Measurements from ENCODE around the gene CILP2.
A peak's percentile ranks its signal among the peaks of the same experiment; 100 is the strongest.

CILP2 gene

GRCh38 chr19:19538061-19538784 lies at the start of gene CILP2:
Gene CILP2, plus strand, starts transcription at chr19:19538265. Its CDS starts 85 bp downstream, at chr19:19538350.
- DNase-seq (ENCODE audit: low read depth in 2 of 2, low spot score in 1 of 2) = peak in 1 of 2 donors; percentile 16

- peak; percentile 56 to 63 for DNase-seq (ENCODE audit: low read depth in 2 of 2, low spot score in 1 of 2)
These were observed 49.0 kb upstream of the CILP2 start for GRCh38 chr19:19488875-19489690.

- DNase-seq (ENCODE audit: low read depth in 2 of 2, low spot score in 1 of 2) = no peak
These were observed 48.3 kb upstream of the CILP2 start for GRCh38 chr19:19489804-19490204.

GRCh38 chr19:19490214-19490968 lies 47.7 kb upstream of the CILP2 start:
- peak; percentile 52 to 77 for DNase-seq (ENCODE audit: low read depth in 2 of 2, low spot score in 1 of 2)

GRCh38 chr19:19491321-19492025 lies 46.6 kb upstream of the CILP2 start:
- DNase-seq (ENCODE audit: low read depth in 2 of 2, low spot score in 1 of 2) = no peak

- no peak for DNase-seq (ENCODE audit: low read depth in 2 of 2, low spot score in 1 of 2)
These were observed 45.9 kb upstream of the CILP2 start for GRCh38 chr19:19492026-19492610.

GRCh38 chr19:19493841-19494546 lies 44.1 kb upstream of the CILP2 start:
- DNase-seq (ENCODE audit: low read depth in 2 of 2, low spot score in 1 of 2) = no peak

- no peak for DNase-seq (ENCODE audit: low read depth in 2 of 2, low spot score in 1 of 2)
These were observed 42.2 kb upstream of the CILP2 start for GRCh38 chr19:19495614-19496603.

GRCh38 chr19:19498255-19498991 lies 39.6 kb upstream of the CILP2 start:
- no peak for DNase-seq (ENCODE audit: low read depth in 2 of 2, low spot score in 1 of 2)

GRCh38 chr19:19499272-19499995 lies 38.6 kb upstream of the CILP2 start:
- DNase-seq (ENCODE audit: low read depth in 2 of 2, low spot score in 1 of 2) = no peak

- no peak for DNase-seq (ENCODE audit: low read depth in 2 of 2, low spot score in 1 of 2)
These were observed 37.0 kb upstream of the CILP2 start for GRCh38 chr19:19500975-19501644.

GRCh38 chr19:19501798-19502197 lies 36.3 kb upstream of the CILP2 start:
- DNase-seq (ENCODE audit: low read depth in 2 of 2, low spot score in 1 of 2) = no peak

- DNase-seq (ENCODE audit: low read depth in 2 of 2, low spot score in 1 of 2) = no peak
These were observed 35.8 kb upstream of the CILP2 start for GRCh38 chr19:19502281-19502680.

- no peak for DNase-seq (ENCODE audit: low read depth in 2 of 2, low spot score in 1 of 2)
These were observed 35.1 kb upstream of the CILP2 start for GRCh38 chr19:19502808-19503602.

- no peak for DNase-seq (ENCODE audit: low read depth in 2 of 2, low spot score in 1 of 2)
These were observed 33.1 kb upstream of the CILP2 start for GRCh38 chr19:19504754-19505668.

Measured in stimulated activated CD8-positive, alpha-beta memory T cell treated with anti-CD3 and anti-CD28 coated beads, Interleukin-4, amount 100 ng/mL, for 4 hours (primary cell).